GM10266 (cell line): ENCODE measurements around the gene IL5.
A peak's percentile ranks its signal among the peaks of the same experiment; 100 is the strongest.

Source experiments
- DNase-seq: peaks from one replicate; pipeline ENCODE4 v3.0.0; 2012; ENCODE audit errors: extremely low spot score
- CTCF ChIP-seq: IDR thresholded peaks from 2 replicates; pipeline ENCODE4 v1.5.1; 2012; ENCODE audit warnings: mild to moderate bottlenecking, low read depth; ENCODE audit not compliant: control insufficient read depth, insufficient read depth; ENCODE audit errors: missing control alignments

Gene IL5

GRCh38 chr5:132496631-132497487 lies 46.5 kb downstream of the IL5 start:
- DNase-seq: peak; percentile 85
- TF ChIP-seq CTCF: no peak

- DNase-seq: peak; percentile 67
- TF ChIP-seq CTCF: no peak
These were observed 47.1 kb downstream of the IL5 start for GRCh38 chr5:132496191-132496630.

GRCh38 chr5:132495667-132496190 lies 47.6 kb downstream of the IL5 start:
- no peak for TF ChIP-seq CTCF
- DNase-seq: peak; percentile 86

GRCh38 chr5:132493821-132494220 lies 49.5 kb downstream of the IL5 start:
- no peak for TF ChIP-seq CTCF
- no peak for DNase-seq

GRCh38 chr5:132493241-132493640 lies 50.1 kb downstream of the IL5 start:
- no peak for DNase-seq

GRCh38 chr5:132492386-132493125 lies 50.8 kb downstream of the IL5 start:
- no peak for TF ChIP-seq CTCF
- DNase-seq: no peak

More at GRCh38 chr5:132493241-132493640, 50.1 kb downstream of the IL5 start:
- TF ChIP-seq CTCF: no peak
